ENCODE data around the gene FGD4. TPM values are rescaled to one million over a fixed set of nuclear protein-coding genes. Genes with fewer than 3 reads are reported as not detected.

The FGD4 gene
- total and polyA plus RNA-seq, 2 of the 4 experiments (the other 2 are of a cell fraction): 2.1 to 8.8 TPM

DNA sequence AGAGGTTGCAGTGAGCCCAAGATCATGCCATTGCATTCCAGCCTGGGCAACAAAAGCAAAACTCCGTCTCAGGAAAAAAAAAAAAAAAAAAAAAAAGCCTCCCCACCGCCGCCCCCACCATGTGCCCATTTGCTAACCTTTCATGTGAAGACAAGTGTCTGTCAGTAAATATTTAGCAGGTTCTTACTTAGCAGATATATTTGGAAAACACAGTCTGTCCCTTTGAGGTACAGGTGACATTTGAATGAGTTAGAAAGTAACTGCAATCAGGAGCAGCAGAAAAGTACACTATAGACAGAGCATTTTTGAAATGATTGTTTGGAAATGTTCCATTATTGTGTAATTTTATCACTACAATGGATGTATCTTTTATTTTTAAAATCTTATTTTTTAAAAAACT, 119.7 kb downstream of the FGD4 start:
- Histone ChIP-seq H3K56ac (ENCODE audit: extremely low read depth, insufficient read depth, low read length) (no peak overlapping the region), H3K4ac (ENCODE audit: low read depth, low read length) (no peak overlapping the region), H2BK15ac (ENCODE audit: low read depth, low read length) (no peak overlapping the region), H3K23ac (ENCODE audit: low read depth, low read length) (no peak overlapping the region), H3K9me3 (ENCODE audit: control insufficient read depth, insufficient read depth, low read length) (no peaks in the 10 kb centered on the region), H3K9me1 (ENCODE audit: insufficient read depth, low read length) (0 out of 2 replicates have a peak, but pooled peaks cover 2% of the 10 kb centered on the region), H4K20me1 (ENCODE audit: insufficient read depth, low read length) (no peaks in the 10 kb centered on the region), H4K91ac (ENCODE audit: insufficient read depth, low read depth, low read length) (no peak overlapping the region), H4K8ac (ENCODE audit: low read depth in 2 of 2, low read length in 2 of 2) (no peak overlapping the region), H3K79me1 (ENCODE audit: low read depth in 1 of 2, low read length in 2 of 2) (no peaks in the 10 kb centered on the region), H3K9ac (ENCODE audit: low read depth, low read length) (no peak overlapping the region), H3K27me3 (ENCODE audit: control insufficient read depth, insufficient read depth, low read length) (peaks cover 2% of the 10 kb centered on the region), H3K4me2 (ENCODE audit: low read depth, low read length) (no peak overlapping the region), H4K5ac (ENCODE audit: low read depth, low read length) (no peak overlapping the region), H3K4me1 (ENCODE audit: control insufficient read depth, insufficient read depth, low read length) (no peaks in the 10 kb centered on the region), H2BK20ac (ENCODE audit: low read depth, low read length) (no peak overlapping the region), H2BK120ac (ENCODE audit: low read depth, low read length) (no peak overlapping the region), H2BK5ac (ENCODE audit: low read depth, low read length, poor library complexity, severe bottlenecking) (no peak overlapping the region), H2AK9ac (replicated peaks; ENCODE audit: low read depth, low read length, poor library complexity) (no peak overlapping the region), H3K36me3 (ENCODE audit: control insufficient read depth, insufficient read depth, low read length) (no peaks in the 10 kb centered on the region), H2AK5ac (ENCODE audit: low read depth, low read length) (no peak overlapping the region), H2AFZ (replicated peaks; ENCODE audit: low read length, poor library complexity) (no peak overlapping the region), H3K14ac (replicated peaks; ENCODE audit: low read depth, low read length) (no peak overlapping the region), H3K4me3 (ENCODE audit: insufficient read depth, low read depth, low read length) (no peak overlapping the region), H3K18ac (ENCODE audit: low read depth, low read length) (no peak overlapping the region), H3K27ac (ENCODE audit: insufficient read depth, low read length) (no peak overlapping the region)
- POLR2A ChIA-PET (ENCODE audit: unreplicated experiment): no interaction called here
- intact Hi-C loops (cut with micrococcal nuclease) (no loop called here), in situ Hi-C loops (cut with MboI; ENCODE audit: low sequenced_read_pairs) (no loop called here), dilution Hi-C loops (cut with HindIII; ENCODE audit: low sequenced_read_pairs, unreplicated experiment) (no loop called here)
- TF ChIP-seq, protein P1, sequence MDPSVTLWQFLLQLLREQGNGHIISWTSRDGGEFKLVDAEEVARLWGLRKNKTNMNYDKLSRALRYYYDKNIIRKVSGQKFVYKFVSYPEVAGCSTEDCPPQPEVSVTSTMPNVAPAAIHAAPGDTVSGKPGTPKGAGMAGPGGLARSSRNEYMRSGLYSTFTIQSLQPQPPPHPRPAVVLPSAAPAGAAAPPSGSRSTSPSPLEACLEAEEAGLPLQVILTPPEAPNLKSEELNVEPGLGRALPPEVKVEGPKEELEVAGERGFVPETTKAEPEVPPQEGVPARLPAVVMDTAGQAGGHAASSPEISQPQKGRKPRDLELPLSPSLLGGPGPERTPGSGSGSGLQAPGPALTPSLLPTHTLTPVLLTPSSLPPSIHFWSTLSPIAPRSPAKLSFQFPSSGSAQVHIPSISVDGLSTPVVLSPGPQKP (IDR thresholded peaks at IDR 0.05; ENCODE audit: borderline replicate concordance, low read depth, low read length): no peak
- TF ChIP-seq RAD21 (IDR thresholded peaks at IDR 0.05; ENCODE audit: low read length): no peak
- DNase-seq (no peak), ATAC-seq (ENCODE audit: low read depth) (no peak)
- no TSS peak for BruUV-seq (replicated peaks)
- CTCF ChIA-PET: no interaction called here
- WGBS, 2 experiments (ENCODE audit: extremely low coverage in 2 of 2, insufficient read length in 1 of 2): no CpG with 5 or more reads among the region's 3 CpGs

Measured in IMR-90 (cell line).